ENCODE results near the gene RFC3.
"Not testable (repeated sequence)": the region's sequence is repeated elsewhere in the genome, so short reads cannot be mapped to it uniquely, and the experiment has no call there.

The RFC3 gene

DNA sequence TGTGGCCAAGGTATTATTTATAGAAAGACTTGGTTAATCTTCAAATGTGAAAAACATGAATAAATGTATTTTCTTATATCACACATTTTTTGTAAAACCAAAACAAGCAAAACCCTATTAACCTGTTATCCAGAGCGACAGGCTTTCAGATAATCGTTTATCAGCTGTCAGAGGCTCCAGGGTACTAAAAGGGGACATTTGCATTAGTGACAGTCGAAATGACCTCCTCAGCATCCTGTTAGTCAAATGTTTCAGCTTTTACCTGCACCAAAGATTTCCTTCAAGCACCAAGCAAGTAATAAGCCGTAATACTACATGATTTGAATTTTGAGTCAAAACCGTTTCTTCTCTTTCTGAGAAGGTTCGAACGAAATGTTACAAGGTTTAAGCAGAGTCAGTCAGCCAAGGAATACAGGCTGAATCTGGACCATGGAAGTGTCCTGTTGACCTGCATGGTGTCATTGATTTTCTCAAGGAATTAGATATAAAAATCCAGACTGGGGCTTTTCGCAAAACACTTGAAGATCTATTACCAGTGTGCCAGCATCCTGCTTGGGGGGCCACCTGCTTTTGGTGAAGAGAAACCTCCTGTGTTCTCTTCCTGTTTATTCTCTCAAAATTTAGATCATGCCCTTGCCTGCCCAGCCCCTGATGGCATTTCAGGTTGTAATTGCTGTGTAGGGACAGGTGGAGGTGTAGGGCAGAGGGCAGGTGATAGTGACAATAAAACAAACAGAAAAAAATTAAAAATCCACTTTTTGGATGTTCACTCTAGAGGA, 11.3 kb upstream of the RFC3 start:
- no peak for DNase-seq (ENCODE audit: low read depth in 2 of 2)

DNA sequence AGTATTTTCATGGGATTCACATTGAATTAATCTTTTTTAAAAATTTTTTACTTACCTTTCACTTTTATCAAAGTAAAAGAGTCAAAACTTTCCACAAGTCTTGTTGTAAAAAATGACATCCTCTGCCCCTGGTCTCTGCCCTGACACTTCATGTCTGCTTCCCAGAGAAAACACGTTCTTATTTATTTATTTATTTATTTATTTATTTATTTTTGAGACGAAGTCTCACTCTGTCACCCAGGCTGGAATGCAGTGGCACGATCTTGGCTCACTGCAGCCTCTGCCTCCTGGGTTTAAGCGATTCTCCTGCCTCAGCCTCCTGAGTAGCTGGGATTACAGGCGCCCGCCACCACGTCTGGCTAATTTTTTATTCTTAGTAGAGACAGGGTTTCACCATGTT, 5.1 kb upstream of the RFC3 start:
- DNase-seq (ENCODE audit: low read depth in 2 of 2): not testable (repeated sequence)

DNA sequence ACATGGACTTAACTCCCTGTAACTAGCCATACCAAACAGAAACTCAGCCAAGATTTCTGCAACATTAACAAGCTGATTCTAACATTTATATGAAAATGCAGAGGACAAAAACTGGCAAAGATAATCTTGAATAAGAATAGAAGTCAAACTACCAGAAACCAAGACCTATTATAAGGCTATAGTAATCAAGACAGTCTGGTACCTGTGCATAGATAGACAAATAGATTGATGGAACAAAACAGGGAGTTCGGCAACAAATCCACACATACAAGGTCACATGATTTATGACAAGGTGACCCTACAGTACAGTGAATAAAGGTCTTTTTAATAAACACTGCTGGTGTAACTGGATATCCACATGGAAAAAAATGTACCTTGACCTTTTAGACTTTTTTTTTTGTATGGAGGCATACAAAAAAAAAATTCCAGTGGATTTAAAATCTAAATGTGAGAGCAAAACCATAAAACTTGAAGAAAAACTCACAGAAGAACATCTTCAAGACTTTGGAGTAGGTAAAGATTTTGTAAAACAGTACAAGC, 2.9 kb upstream of the RFC3 start:
- no peak for DNase-seq (ENCODE audit: low read depth in 2 of 2)

DNA sequence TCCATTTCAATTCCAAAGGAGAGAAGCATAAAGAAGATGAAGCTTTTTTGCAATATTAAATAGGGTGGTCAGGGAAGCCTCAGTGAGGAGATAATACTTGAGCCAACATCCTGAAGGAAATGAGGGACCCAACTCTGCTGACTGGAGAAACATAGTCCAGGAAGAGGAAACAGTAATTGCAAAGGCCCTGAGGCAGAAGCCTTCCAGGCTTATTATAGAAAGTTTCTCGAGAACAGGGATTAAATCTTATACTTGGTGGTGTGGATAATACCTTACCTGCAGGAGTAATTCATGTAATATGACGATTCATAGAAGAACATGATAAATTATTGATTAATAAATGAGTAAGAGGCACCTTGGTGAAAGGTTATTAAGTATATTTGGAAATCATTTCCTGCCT, 1.0 kb upstream of the RFC3 start:
- DNase-seq (ENCODE audit: low read depth in 2 of 2): no peak

DNA sequence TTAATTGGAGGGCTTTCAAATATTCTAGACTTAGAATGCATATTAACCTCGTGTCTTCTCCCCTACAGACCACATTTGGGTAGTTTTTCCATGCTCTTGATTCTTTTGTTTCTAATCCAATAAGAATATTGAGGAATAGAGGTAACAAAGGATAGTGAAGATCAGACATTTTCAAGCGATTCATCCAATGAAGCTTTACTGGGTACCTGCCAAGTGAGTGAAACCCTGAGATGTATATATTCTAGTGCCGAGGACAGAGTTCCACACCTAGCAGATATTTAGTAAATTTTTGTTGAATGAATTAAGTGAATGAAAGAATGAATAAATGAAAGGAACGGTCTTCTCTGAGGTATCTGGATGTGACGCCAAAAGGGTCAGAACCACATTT, 442 bp upstream of the RFC3 start:
- DNase-seq (ENCODE audit: low read depth in 2 of 2): no peak

DNA sequence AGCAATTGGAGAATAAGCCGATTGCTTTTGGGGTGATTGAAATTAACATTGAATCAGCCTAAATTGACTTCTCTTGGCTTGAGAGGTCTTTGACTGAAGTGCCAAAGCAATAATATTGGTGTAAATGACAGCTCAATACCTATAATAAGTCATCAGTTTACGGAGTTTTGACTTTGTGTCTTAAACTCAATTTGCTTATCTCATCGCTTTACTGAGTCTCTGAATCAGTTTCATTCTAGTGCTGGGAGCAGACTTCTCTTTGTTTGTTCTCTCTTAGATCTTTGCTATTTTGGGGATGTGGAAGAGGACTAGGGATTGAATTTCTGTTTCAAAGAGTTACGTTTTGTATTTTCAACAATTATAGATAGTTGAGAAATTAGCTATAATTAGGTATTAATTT, 7.1 kb downstream of the RFC3 start:
- no peak for DNase-seq (ENCODE audit: low read depth in 2 of 2)

DNA sequence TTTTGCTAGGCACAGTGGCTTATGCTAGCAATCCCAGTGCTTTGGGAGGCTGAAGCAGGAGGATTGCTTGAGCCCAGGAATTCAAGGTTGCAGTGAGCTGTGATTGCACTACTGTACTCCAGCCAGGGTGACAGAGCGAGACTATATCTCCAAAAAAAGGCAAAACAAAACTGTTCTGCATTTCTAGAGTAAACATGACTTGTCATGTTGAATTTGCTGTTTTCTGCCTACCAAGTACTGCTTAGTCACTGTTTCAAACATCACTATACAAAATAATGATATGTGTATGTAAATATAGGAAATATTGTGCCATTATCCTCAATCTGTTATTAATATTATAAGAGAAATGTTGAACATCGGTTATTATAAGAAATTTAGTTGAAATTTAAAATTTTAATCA, 9.2 kb downstream of the RFC3 start:
- DNase-seq (ENCODE audit: low read depth in 2 of 2): no peak

DNA sequence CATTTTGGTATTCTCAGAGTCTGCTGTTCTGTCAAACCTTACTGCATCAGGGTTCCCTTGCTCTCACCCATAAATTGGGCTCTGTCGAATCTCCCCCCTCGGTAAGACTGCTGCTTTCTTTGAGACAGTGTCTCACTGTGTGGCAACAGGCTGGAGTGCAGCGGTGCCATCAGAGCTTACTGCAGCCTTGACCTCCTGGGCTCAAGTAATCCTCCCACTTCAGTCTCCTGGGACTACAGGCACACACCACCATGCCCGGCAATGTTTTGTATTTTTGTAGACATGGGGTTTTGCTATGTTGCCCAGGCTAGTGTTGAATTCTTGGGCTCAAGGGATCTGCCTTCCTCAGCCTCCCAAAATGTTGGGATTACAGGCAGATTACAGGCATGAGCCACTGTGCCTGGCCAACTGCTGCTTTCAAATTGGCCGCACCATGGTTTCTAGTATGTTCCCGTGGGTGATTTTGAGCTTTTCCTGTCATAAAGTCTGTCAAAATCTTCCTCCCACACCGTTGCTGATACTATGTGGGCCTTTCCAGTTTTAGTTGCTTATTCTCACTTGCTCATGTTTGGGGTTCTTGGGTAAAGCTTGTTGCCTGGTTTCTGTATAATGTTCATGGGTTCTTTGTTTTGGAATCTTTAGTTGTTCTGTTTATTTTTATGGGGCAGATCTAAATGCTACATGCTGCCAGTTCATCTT, 10.6 kb downstream of the RFC3 start:
- no peak for DNase-seq (ENCODE audit: low read depth in 2 of 2)

DNA sequence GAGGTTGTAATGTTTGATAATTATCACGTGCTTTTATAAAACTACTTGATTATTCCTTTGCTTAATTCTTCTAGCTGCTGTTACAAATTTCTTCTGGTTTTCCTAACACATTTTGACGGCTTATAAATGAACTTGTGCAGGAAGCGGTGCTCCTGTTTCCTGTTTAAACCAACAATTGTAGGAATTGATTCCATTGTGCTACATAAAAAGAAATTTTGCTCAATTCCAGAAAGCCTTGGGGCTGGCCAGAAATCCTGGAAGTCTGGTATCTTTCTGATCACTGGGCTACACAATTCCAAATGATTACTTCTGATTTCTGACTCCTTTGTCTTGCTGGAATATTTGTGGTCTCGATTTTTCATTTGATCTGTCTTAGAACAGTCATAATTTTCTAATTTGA, 14.9 kb downstream of the RFC3 start:
- no peak for DNase-seq (ENCODE audit: low read depth in 2 of 2)

DNA sequence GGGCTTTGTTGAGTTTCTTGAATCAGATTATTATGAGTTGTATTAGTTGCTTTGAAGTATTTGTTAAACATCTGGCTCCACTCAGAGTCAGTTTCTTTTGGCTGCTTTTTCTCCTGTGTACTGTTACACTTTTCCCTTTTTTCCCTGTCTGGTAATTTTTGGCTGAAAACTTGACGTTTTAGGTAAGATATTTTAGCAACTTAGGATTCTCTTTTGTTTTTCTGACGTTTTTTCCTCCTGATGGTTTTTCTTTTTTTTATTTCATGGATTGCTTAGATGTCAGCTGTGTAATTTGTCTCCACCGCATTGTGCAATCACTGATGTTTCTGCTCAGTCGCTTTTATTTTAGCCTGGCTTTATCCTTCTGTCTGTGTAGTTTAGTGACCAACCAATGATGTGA, 20.7 kb downstream of the RFC3 start:
- no peak for DNase-seq (ENCODE audit: low read depth in 2 of 2)

DNA sequence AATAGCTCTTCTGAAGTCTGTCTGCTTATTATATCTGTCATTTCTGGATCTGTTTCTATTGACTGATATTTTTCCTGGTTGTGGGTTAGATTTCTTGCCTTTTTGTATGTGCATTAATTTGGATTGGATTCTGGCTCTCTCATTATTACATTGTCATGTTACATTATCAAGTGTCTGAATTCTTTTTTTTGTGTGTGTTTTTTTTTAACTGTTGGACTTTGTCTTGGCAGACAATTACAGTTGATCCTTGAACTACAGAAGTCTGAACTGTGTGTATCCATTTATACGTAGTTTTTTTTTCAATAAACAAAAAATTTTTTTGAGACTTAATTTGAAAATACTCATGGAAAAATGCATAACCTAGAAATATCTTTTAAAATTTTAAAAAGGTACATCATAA, 22.5 kb downstream of the RFC3 start:
- DNase-seq (ENCODE audit: low read depth in 2 of 2): no peak

DNA sequence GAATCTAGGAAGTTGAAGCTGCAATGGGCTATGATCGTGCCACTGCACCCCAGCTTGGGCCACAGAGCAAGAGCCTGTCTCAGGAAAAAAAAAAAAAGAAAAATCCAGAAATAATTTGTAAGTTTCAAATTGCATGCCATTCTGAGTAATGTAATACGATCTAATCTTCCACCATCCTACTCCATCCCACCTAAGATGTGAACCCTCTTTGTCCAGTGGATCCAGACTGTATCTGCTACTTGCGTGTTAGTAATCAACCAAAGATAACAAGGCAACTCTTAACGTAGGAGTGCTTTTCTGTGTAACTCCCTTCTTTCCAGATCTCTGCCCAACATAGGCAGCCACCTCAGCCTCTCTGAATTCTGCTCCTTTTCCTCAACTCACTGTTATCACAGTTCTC, 24.3 kb downstream of the RFC3 start:
- DNase-seq (ENCODE audit: low read depth in 2 of 2): no peak

DNA sequence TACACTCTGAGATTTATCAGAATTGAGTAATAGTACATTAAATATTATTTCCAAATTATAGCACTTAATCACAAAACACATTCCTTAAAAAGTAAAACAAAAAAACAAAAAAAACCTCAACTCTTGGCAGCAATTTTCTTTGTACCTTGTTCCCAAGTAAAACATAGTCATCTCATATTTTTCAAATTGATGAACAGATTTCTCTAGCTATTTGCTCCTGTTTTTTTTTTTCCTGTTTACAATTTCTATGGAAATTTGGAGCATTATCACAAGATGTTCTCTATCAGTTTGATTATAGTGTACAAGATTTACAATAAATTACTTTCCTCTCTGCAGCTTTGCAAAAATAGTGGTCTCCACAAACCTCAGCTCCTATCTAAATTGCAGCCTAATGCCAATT, 25.0 kb downstream of the RFC3 start:
- DNase-seq (ENCODE audit: low read depth in 2 of 2): no peak

DNA sequence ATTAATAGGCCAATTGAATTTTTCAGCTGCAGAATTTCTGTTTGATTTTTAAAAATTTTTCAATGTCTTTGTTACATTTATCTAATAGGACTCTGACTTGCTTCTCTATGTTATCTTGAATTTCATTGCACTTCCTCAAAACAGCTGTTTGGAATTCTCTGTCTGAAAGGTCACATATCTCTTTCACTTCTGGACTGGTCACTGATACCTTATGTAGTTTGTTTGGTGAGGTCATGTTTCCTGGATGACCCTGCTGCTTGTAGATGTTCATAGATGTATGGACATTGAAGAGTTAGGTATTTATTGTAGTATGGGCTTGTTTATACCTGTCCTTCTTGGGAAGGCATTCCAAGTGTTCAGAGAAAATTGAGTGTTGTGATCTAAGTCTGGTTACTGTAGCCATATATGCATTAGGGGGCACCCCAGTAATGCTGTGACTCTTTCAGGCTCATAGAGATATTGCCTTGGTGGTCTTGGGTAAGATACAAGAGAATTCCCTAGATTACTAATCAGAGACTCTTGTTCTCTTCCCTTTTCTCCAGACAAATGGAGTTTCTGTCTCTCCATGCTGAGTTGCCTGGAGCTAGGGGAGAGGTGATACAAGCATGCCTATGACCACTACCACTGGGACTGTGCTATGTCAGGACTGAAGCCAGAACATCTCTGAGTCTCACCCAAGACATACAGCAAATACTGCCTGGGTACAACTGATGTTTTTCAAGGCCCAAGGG, 27.8 kb downstream of the RFC3 start:
- no peak for DNase-seq (ENCODE audit: low read depth in 2 of 2)

DNA sequence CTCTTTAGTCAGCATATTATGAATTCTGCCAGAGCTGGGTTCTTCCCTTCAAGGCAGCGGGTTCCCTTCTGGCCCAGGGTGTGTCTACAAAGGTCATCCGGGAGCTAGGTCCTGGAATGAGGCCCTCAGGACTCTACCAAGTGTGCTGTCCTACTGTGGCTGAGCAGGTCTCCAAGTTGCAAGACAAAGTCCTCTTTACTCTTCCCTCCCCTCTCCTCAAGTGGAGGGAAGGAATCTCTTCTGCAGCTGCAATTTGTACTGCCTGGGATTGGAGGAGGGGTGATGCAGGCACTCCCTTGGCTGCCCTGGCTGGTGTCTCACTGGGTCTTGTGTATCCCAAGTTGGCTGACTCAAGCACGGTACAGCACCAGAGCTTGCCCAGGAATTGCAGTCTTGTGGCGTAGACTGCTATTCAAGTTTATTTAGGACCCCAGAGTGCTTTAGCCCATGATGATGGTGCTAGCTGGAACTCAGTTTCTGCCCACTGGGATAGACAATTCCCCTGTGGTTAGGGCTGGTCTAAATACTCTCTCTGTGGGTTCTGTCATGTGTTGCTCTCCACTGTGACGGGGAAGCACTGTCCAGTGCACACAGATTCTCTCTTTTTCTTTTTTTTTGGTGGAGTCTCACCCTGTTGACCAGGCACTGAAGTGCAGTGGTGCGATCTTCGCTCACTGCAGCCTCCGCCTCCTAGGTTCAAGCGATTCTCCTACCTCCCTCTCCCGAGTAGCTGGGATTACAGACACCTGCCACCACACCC, 28.5 kb downstream of the RFC3 start:
- no peak for DNase-seq (ENCODE audit: low read depth in 2 of 2)

DNA sequence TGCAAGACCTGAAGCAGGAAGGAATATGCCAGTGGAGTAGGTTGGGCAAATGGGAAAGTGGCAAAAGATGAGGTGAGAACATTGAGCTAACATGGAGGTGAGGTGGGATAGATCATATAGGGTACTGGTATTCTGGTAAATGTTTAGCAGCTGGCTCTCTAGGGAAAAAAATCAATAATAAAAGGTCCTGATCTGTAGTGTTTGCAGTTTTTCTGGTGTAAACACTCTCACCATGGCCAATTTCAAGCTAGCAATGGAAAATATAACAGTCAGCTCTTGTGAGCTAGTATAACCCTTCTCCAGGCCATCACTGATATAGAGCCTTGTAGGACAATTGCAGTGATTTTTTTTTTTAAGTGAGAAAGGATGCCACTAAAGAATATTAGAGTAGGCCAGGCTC, 31.3 kb downstream of the RFC3 start:
- no peak for DNase-seq (ENCODE audit: low read depth in 2 of 2)

DNA sequence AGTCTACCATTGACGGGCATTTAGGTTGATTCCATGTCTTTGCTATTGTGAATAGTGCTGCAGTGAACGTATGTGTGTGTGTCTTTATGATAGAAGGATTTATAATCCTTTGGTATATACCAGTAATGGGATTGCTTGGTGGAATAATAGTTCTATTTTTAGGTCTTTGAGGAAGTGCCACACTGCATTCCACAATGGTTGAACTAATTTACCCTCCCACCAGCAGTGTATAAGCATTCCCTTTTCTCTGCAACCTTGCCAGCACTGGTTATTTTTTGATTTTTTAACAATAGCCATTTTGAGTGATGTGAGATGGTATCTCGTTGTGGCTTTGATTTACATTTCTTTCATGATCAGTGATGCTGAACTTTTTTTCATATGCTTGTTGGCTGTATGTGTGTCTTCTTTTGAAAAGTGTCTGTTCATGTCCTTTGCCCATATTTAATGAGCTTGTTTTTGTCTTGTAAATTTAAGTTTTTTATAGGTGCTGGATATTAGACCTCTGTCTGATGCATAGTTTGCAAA, 37.5 kb downstream of the RFC3 start:
- DNase-seq (ENCODE audit: low read depth in 2 of 2): no peak

DNA sequence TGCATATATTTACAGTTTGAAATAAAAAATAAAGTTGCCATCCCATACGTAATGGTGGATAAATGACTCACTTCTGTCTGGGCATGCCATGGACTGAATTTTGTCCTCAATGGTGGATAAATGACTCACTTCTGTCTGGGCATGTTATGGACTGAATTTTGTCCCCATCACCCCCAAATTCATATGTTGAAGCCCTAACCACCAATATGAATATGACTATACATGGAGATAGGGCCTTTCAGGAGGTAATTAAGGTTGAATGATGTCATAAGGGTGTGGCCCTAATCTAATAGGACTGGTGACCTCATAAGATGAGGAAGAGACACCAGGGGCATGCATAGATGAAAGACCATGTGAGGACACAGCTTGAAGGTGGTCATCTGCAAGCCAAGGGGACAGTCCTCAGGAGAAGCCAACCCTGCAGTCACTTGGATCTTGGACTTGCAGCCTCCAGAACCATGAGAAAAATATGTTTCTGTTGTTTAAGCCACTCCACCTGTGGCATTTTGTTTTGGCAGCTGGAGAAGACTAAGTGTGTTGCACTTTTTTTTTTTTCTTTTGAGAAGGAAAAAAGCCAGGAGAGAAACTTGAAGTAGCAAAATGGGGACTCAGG, 41.8 kb downstream of the RFC3 start:
- no peak for DNase-seq (ENCODE audit: low read depth in 2 of 2)

DNA sequence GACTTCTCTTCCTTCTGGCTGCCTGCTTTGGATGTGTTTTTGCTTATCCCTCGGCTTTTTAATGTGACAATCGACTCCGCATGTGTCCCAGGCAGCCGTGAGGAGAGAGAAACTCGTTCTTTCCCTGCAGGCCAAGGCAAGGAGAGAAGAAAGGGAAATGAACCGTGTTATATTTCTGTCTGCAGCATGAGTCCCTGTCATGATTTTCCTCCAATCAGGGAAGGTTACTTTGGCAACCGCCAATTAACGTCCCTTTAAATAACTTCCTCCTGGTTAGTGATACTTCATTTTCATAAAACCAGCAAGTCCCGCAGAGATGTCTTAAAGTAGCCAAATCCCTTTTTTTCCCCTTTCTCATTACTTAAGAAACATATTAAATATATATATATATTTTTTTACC, 42.6 kb downstream of the RFC3 start:
- no peak for DNase-seq (ENCODE audit: low read depth in 2 of 2)

DNA sequence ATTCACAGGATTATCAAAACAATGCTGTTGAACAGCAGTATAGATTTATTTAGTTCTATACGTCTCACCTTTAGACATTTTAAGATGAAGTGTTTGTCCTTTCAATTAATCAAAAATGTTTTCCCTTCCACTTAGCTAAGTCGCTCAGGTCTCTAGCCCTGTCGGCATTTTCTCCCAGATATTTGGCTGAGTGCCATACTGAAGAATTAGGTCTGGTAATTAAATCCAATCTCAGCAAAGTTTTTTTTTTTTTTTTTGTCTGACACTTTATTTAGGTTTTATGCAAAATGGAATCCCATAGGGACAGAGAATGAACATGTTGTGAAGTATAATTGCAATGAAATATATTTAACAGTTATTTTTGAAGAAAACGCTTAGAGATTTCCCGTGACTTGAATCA, 44.1 kb downstream of the RFC3 start:
- no peak for DNase-seq (ENCODE audit: low read depth in 2 of 2)

DNA sequence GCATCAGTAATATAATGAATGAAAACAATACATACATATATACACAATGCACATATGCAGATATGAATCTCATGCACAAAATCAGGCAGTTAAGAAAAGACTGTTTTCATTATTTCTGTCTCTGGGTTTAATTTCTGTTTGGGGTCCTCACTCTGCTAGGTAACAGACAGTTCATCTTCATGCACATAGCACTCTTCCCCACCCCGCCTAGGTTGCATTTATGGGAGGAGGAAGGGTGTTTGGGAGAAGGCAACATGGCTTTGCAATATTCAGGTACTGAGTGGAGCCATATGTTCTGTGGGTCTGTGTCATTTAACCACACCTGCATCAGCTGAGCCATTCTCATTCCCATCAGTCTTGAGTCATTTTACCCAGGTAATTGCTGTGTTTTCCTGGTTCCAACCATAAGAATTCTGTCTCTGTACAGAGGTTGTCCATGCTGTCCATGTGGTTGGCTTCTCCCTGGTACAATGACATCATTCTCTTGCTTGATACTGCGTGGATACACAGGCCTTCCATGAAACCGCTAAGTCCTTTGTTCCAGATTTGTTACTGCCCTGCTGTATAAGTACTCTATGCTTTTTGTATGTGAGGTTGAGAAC, 45.3 kb downstream of the RFC3 start:
- DNase-seq (ENCODE audit: low read depth in 2 of 2): no peak

Measured in fibroblast of skin of left quadriceps (primary cell).